K562 (cell line): ENCODE results near the gene ERFL. TPM values are rescaled to one million over a fixed set of nuclear protein-coding genes. Genes with fewer than 3 reads are reported as not detected.

Experiments
- ARID3A ChIP-seq: IDR thresholded peaks from 2 replicates; pipeline ENCODE4 v1.6.1; 2012; ENCODE audit warnings: low read depth, low read length, improper control_type of control experiment, borderline replicate concordance
- FOXA3 ChIP-seq, 2 experiments: fragments of 450-650 bp in 1 of 2; sonication (generic) in 1 of 2; formaldehyde crosslinking; IDR thresholded peaks in 1 of 2; conservative IDR thresholded peaks in 1 of 2; 2 replicates each; pipeline versions ENCODE4 v1.4.0 to v1.8.0; 2020 to 2022; ENCODE audit warnings: mild to moderate bottlenecking in 2 of 2, missing genetic modification reagents in 1 of 2
- HBP1 ChIP-seq: fragments of 450-650 bp; formaldehyde crosslinking; IDR thresholded peaks from 2 replicates; pipeline ENCODE4 v1.4.0; 2022; ENCODE audit warnings: missing genetic modification characterization
- JUND ChIP-seq, 2 experiments: IDR thresholded peaks; 2 replicates in 1 of 2; 3 replicates in 1 of 2; pipeline ENCODE4 v1.6.1; 2011; ENCODE audit warnings: borderline replicate concordance in 2 of 2, low read depth in 2 of 2, low read length in 2 of 2, improper control_type of control experiment in 1 of 2, missing biosample characterization in 1 of 2, missing genetic modification characterization in 1 of 2, missing genetic modification reagents in 1 of 2
- MEF2D ChIP-seq: conservative IDR thresholded peaks from 2 replicates; pipeline ENCODE4 v1.6.1; 2016; ENCODE audit warnings: low read depth, missing genetic modification characterization, missing compliant biosample characterization
- MLLT1 ChIP-seq, 2 experiments: fragments of 450-650 bp; IDR thresholded peaks; 2 replicates each; pipeline ENCODE4 v1.6.1; 2016
- PHTF2 ChIP-seq: fragments of 250-450 bp; sonication (Bioruptor Pico); IDR thresholded peaks from 2 replicates; pipeline ENCODE4 v1.5.0; 2021; ENCODE audit warnings: mild to moderate bottlenecking
- POLR2AphosphoS2 ChIP-seq: IDR thresholded peaks from 2 replicates; pipeline ENCODE4 v1.6.1; 2012; ENCODE audit warnings: low read length, improper control_type of control experiment
- RBM39 ChIP-seq: fragments of 200-400 bp; formaldehyde crosslinking; optimal IDR thresholded peaks from 2 replicates; pipeline ENCODE3; 2018; ENCODE audit warnings: low read depth, low read length
- RFX5 ChIP-seq: IDR thresholded peaks from 2 replicates; pipeline ENCODE4 v1.6.1; 2011; ENCODE audit warnings: low read depth, mild to moderate bottlenecking, improper control_type of control experiment, low read length
- SMAD4 ChIP-seq: fragments of 250-450 bp; sonication (Bioruptor Pico); conservative IDR thresholded peaks from 2 replicates; pipeline ENCODE4 v1.8.0; 2021; ENCODE audit warnings: inconsistent platforms, mild to moderate bottlenecking, moderate library complexity
- TCF7 ChIP-seq: sonication (generic); IDR thresholded peaks from 2 replicates; pipeline ENCODE4 v1.6.1; 2016; ENCODE audit warnings: antibody characterized with exemption, borderline replicate concordance
- ZBTB1 ChIP-seq: sonication (generic); formaldehyde crosslinking; IDR thresholded peaks from 2 replicates; pipeline ENCODE4 v1.8.1; 2023; ENCODE audit warnings: missing genetic modification reagents, low read depth, mild to moderate bottlenecking, borderline replicate concordance
- ZC3H8 ChIP-seq: fragments of 450-650 bp; IDR thresholded peaks from 2 replicates; pipeline ENCODE4 v1.6.1; 2017
- ZFP91 ChIP-seq: sonication (generic); formaldehyde crosslinking; IDR thresholded peaks from 2 replicates; pipeline ENCODE4 v1.8.0; 2022; ENCODE audit warnings: mild to moderate bottlenecking, missing genetic modification reagents
- ZNF232 ChIP-seq: sonication (generic); formaldehyde crosslinking; IDR thresholded peaks from 2 replicates; pipeline ENCODE4 v1.8.0; 2022; ENCODE audit warnings: mild to moderate bottlenecking, missing genetic modification reagents
- ZNF24 ChIP-seq: fragments of 450-650 bp; IDR thresholded peaks from 2 replicates; pipeline ENCODE4 v1.6.1; 2016
- ZNF449 ChIP-seq: fragments of 250-450 bp; sonication (Bioruptor Pico); IDR thresholded peaks from 2 replicates; pipeline ENCODE4 v1.8.0; 2022; ENCODE audit warnings: moderate library complexity, mild to moderate bottlenecking, inconsistent platforms
- ZNF551 ChIP-seq: fragments of 250-450 bp; sonication (Bioruptor Pico); IDR thresholded peaks from 2 replicates; pipeline ENCODE4 v1.5.0; 2021; ENCODE audit warnings: mild to moderate bottlenecking, moderate library complexity
- polyA plus RNA-seq, 8 experiments: library from polyadenylated mRNA; depleted of rRNA in 4 of 8; stranded (reverse) in 5 of 8; unstranded in 3 of 8; fragments of >200 nt; fragmentation: Nextera tagmentation in 2 of 8; fragmentation: Illumina TruSeq in 1 of 8; extraction: Ambion mirVana in 2 of 8; extraction: Trizol in 1 of 8; gene quantifications; 2 replicates each; pipeline versions ENCODE4 v1.2.1 to v1.2.3, GENCODE V29; 2011 to 2014; ENCODE audit warnings: inconsistent platforms in 1 of 8, missing spikeins in 1 of 8
- total RNA-seq, 7 experiments: library from RNA; depleted of rRNA in 6 of 7; stranded (reverse); fragments of >200 nt in 6 of 7; fragmentation: Illumina TruSeq in 2 of 7; extraction: Trizol in 2 of 7; gene quantifications; 2 replicates each; pipeline versions ENCODE4 v1.2.1 to v1.2.3, GENCODE V29; 2011 to 2021; ENCODE audit warnings: low replicate concordance in 1 of 7

Gene ERFL
- total and polyA plus RNA-seq, 9 of the 15 experiments (the other 6 are each of a cell fraction or from before 2014, with no cell fraction given) = 0.07 to 0.75 (median 0.32) TPM; not detected in 4

GRCh38 chr19:41872775-41873647, 55.2 kb downstream of the ERFL start (continued):
- no peak for TF ChIP-seq RFX5
- TF ChIP-seq ZNF24 = no peak
- no peak for TF ChIP-seq TCF7
- TF ChIP-seq RBM39 = no peak
- TF ChIP-seq MLLT1 (IDR thresholded peaks at IDR 0.05) = no peak
- no peak for TF ChIP-seq MEF2D
- TF ChIP-seq ARID3A = no peak
- no peak for TF ChIP-seq HBP1 (CRISPR knock-in tag)
- TF ChIP-seq ZFP91 (CRISPR knock-in tag) = no peak
- TF ChIP-seq ZNF232 (CRISPR knock-in tag) = no peak
- TF ChIP-seq SMAD4 = no peak
- no peak for TF ChIP-seq ZNF551 (CRISPR knock-in tag)
- TF ChIP-seq ZC3H8 = no peak
- no peak for TF ChIP-seq ZBTB1 (CRISPR knock-in tag)
- TF ChIP-seq POLR2AphosphoS2 = peak; percentile 79; the same call in 1 of the 2 replicates
- no peak for TF ChIP-seq FOXA3 (CRISPR knock-in tag; conservative IDR thresholded peaks at IDR 0.05 in 1 of 2, IDR thresholded peaks at IDR 0.05 in 1 of 2)
- no peak for TF ChIP-seq PHTF2 (CRISPR knock-in tag)
- no peak for TF ChIP-seq ZNF449
- TF ChIP-seq JUND (IDR thresholded peaks at IDR 0.05; ENCODE audit: borderline replicate concordance, low read depth, low read length) = 0 out of 2 replicates have a peak, but pooled peaks have one; percentile 4
- no peak; the same call in 2 of the 3 replicates for TF ChIP-seq JUND (tag; IDR thresholded peaks at IDR 0.05; ENCODE audit: borderline replicate concordance, low read depth, low read length)
